Measurements from ENCODE around the gene ARHGAP26.

ARHGAP26 gene

DNA sequence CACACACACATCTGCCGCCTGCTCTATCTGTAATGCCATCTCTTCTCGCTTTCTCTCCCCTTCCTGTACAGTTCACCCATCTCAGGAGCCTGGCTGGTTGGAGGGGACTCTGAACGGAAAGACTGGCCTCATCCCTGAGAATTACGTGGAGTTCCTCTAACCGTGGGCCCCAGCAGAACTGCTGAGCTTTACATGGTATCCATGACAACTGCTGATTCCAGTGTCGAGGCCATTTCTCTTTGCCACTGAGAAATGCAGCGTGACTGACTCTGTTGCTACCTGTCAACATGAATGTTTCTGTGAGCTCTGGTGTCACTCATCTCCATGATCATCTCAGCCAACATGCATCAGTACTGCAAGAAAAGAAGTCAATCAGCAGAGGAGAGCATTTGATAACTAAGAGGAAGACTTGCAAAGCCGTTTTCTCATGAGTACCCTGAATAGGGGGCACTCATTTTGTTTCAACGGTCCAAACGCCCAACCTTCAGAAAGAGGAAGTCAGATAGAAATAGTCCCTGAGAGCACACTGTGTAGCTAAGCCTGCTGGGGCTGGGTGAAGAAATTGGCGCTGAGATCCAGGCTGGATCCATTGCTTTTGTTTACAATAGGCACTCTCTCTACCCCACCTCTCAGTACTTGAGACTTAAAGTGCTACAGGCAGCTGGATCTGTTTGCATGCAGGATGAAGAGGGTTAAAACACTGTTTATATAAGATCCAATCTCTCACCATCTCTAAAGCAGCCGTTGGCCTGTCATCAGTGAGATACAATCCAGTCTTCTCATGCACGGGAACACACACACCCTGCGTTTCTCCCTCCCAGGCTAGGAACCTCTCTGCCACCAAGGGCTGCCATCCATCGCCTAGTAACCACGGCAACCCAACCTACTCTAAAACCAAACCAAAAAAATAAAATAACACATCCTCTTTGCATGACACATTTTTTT, 452.4 kb downstream of the ARHGAP26 start:
- no peak for DNase-seq (ENCODE audit: low spot score)

DNA sequence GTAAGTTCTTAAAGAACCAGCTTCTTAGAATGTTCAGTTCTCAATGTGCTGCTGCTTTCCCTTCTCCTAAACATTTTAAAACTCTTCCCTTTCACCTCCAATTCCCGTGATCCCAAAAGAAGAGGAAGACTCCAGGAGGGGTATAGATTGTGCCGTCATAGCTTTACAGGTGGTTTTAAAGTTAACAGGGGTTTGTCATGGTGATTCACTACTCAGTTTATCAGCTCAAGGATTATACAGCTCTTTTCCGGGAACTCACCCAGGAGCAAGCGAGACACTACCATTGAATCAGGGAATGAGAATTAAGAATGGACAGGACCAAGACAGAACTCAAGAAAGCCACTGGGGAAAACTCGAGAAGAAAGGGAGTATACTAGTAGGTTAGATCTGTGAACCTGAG, 454.5 kb downstream of the ARHGAP26 start:
- no peak for DNase-seq (ENCODE audit: low spot score)

DNA sequence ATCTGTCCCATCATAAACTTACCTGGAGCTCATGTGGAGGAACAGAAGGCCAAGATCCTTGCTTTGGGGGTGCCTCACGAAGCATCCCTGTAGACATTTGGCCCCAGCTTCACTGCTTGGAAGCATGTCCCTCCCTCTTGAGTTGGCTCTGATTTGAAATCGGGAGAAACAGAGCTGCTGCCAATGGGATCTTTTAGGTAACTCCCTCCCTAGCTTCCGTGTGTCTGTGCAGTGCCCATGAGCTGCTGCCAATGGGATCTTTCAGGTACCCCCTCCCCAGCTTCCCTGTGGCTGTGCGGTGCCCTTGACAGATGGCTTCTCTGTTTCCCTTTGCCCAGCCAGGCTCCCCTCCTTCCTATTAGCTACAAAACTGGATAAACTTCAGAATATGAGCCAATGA, 455.3 kb downstream of the ARHGAP26 start:
- no peak for DNase-seq (ENCODE audit: low spot score)

DNA sequence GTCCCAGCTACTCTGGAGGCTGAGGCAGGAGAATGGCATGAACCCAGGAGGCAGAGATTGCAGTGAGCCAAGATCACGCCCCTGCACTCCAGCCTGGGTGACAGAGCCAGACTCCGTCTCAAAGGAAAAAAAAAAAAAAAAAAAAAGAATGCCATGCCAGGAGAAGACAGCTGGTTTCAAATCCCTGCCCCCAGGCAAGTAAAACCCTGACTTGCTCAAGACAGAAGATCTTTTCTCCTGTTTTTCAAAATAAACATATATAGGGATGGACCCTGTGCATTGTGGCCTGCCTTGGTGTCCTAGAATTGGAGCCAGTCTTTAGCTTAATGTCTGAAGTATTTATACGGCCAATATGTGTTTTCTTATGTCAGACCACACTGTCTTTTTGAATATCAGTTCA, 456.2 kb downstream of the ARHGAP26 start:
- no peak for DNase-seq (ENCODE audit: low spot score)

DNA sequence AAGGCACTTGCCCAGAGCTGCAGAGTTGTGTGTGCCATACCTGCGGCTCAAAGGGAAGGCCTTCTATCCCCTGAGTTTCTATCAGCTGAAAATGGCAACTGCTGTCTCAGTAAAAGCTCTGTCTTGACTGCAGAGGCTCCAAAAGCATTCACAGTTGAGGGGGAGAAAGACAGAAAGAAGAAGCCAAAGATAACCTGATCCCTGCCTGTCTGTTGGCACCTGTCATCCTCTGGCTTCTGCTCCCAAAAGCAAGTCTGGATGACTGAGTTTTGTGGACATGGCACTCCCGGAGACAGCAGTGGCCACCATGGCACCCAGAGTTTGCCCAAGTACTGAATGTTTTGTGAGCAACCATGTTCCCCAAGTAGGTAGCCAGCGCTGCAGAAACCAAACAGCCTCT, 456.7 kb downstream of the ARHGAP26 start:
- no peak for DNase-seq (ENCODE audit: low spot score)

DNA sequence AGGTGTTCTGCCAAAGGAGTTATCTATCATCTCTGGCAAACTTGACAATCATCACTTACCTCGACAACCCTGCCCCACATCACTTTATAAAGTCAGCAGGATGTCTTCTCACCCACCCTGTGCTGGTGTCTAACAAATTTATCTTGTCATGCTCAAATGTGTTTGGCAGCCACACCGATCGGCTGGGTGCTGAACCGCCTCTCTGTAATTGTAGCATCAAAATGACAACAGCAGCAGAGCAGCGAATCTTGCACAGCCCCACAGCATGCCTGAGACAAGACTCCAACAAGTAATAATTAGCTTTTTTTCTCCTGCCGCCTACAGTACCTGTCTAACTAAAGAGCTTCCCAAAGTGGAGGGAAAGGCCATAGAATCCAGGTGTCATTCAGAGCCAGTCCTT, 457.1 kb downstream of the ARHGAP26 start:
- DNase-seq (ENCODE audit: low spot score), result no peak

DNA sequence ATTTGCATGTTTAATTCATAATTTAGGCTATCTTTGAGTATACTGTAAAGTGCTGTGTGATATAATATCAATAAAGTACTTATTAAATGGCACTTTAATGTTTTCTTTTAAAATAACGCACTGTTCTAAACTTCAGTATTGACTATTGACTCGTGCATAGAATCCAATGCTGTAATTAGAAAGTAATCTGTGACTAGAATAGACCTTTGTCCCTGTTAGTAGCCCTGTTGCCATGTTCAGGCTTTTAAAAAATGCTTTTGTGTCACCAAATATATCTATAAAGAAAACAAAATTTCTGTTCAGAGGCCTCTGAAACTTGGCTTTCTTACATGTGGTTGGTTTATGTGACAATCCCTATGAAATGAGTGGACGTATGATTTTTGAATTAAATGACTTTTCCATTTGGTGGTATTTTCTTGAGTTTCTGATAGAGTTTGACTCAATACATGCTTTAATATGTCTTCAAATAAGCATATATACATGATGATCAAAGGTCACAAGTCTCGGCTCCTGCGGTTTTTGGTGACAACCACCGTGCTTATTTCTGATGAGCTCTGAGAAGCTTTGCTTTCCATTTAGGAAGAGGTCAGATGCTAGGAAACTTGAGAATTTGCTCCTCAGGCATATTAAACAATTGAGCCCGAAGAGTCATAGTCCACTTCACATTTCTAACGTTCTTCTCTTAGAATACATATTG, 458.6 kb downstream of the ARHGAP26 start:
- no peak for DNase-seq (ENCODE audit: low spot score)

DNA sequence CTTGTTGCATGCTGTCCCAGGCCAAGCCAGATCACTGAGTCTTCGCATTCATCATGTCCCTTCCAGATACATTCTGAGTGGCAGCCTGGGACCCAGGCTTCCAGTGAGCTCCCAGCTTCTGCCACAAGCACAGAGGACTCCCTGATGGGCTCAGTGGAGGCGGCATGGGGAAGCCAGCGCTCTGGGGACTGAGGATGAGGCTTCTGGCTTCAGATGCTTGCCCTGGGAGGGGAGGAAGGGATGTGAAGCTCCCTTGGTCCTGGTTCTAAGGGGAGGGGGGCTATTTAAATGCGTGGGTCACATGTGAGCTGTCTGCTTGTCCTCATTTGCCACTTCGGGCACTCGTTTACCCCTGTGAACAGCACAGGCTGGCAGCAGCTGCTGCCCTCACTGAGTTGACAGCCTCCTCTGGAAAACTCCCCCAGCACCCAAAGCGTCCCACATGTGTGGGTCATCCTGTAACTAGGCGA, 459.3 kb downstream of the ARHGAP26 start:
- DNase-seq (ENCODE audit: low spot score), result no peak

DNA sequence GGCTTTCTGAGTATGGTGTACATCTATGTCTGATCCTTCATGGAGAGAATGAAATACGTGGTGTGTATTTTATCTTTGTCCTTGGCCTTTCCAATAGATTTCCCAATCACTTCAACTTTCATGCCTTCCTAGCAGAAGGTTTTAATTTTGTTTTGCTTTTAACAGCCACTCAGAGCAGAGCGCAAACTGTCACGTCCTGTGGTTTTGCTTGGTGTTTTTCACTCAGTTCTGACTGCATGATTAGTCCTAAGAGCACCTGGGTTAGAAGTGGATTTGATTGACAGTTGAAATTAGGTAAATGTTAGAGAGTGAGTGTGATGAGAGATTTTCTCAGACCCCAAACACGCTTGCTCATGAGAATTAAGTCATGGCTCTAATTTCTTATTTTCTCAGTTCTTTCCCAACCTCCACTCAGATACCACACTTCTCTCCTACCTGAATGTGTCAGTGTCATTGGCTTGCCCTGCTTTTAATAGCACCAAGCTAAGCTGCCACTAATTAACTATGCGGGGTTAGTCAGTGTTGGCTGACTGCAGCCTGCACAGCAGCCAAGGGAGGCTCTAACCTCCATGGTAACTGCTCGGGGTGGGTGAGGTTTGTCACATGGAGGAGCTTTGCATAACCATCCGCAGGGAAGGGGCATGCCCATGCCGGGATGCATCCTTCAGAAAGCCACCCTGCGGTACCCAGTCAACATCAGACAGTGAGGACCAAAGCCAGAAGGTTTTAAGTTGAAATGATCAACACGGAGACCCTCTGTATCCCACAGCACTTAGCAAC, 459.9 kb downstream of the ARHGAP26 start:
- DNase-seq (ENCODE audit: low spot score), result no peak

DNA sequence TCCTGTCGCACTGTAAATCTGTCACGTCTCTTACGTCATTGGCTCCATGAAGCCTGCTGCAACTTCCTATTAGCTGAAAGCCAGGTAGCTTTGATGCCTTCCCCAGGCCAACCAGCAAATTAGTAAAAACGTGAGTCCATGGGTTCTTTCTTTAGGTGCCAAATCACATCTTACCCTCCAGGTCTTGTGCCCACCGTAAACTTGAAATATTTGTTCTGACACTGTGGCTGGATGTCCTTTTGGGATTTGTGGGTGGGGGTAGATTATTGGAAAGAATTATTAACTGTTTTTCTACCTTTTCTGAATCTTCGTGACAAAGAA, 460.5 kb downstream of the ARHGAP26 start:
- DNase-seq (ENCODE audit: low spot score), result no peak

DNA sequence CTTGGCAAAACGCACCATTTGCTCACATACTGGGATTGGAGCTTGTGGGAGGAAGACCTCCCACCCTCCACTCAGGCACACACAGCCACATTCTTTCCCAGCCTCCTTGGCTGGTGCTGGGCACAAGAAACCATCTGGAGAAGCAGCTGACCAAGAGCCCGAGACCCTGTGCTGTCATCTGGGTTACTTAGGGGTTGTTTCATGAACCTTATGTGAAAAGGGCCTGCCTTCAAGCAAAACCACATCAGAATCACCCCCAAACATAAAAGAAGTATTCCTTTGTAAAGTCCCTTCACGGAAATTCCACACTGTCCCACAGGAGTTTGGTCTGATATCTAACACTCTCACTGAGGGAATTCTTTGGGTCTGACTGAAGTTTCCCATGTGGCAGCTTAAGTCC, 461.2 kb downstream of the ARHGAP26 start:
- DNase-seq (ENCODE audit: low spot score), result no peak

DNA sequence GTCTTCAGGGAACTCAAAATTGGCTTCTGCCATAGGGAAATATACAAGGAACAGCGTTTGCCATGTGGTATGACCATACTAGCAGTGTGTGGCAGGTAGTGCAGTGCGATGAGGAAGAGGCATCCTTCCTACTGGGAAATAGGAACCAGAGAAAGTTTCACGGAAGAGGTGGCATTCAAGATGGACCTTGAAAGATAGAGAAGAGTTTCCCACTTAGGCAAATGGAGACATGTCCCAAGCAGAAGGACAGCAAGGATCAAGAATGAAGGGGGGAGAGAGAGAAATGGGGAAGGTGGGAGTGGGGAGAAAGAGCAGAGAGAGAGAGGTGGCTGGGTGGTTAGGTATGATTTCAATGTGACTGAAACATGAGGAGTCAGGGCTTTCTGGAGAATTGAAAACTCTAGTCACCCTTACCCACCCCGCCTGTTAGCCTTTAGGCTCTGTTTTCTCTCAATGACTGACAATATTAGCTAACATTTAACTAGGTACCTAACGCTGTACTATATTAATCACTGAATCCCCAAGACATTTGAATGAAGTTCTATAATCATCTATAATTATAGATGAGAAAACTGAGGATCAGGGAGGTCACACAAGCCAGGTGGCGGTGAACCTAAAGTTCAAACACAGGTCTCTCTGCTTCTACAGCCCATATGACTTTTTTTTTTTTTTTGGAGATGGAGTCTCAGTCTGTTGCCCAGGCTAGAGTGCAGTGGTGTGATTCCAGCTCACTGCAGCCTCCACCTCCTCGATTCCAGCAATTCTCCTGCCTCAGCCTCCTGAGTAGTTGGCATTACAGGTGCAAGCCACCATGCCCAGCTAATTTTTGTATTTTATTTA, 462.0 kb downstream of the ARHGAP26 start:
- DNase-seq (ENCODE audit: low spot score), result no peak

DNA sequence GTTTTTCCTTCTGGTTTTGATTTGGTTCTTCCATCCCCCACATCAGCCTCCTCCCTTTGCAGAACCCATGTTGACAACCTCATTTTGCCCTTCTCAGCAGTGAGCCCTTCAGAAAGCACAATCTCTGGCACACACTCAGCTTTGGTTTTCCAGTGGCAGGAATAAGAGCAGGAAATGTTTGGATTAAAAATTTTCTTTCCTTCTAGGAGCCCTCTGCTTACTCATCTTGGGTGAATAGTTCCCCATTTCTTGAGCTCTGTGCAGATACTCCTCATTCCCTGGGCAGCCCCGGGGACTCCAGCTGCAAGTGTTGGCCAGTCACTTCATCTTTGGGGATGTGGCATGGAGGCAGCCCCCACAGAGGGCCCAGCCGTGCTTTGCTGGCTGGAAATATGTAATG, 462.9 kb downstream of the ARHGAP26 start:
- no peak for DNase-seq (ENCODE audit: low spot score)

DNA sequence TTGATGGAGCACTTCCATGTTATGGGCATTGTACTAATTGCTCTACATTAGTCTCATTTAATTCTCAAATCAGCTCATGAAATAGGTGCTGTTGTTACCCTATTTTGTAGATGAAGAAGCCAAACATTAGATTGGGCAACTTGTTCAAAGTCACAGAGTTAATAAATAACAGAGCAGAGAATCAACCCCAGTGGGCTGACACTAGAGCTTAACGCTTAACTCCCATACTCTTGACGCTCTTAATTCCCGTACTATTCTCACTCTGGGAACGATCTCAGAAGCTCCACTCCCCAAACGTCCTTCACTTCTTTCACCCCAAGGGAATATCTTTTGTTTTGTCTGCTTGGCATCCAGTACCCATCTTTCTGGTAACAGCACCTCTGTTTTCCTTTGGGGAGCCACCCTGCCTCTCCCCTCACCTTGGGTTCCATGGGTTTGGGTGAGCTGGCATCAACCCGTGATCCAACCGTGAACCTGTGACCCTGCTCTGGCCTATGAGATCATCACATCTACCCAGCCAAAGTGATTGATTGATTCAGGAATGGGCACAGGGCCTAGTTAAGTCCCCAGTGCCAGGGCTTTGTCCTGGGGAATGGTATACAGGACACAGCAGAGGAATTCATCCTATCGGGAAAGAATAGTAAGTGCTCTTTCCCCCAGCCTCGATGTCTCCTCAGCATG, 464.1 kb downstream of the ARHGAP26 start:
- DNase-seq (ENCODE audit: low spot score), result no peak

DNA sequence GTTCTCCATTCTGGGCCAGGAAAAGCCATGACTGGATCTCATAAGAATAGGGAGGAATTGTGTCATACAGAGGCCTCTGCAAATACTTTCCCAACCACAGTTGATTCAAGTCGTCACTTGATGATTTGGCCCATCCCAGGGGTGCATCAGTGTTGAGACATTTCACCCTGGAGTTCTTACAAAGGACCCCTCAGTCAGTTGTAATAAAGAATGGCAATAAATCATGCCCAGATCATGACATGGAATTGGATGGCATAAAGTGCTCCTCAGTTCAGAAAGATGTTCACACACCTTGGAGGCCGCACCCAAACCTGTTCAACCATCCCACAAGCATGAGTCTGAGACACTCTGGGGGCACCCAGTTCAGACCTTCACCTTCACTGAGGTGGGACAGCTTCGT, 465.2 kb downstream of the ARHGAP26 start:
- no peak for DNase-seq (ENCODE audit: low spot score)

DNA sequence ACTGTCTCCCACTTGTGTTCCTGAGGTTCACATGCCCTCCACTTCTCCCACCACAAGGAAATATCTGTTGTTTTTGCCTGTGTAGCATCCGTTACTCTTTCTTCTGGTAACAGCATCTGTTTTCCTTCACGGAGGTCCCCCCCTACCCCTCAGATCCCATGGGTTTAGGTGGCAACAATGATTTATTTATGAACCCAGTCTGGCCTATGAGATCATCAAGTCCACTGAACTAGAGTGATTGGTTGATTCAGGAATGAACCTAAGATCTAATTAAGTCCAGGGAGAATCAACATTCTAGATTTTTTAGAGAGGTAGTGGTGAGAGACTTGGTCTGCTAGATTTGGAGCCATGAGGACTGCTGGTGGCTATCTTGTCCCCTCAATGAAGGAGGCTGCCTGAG, 466.5 kb downstream of the ARHGAP26 start:
- no peak for DNase-seq (ENCODE audit: low spot score)

DNA sequence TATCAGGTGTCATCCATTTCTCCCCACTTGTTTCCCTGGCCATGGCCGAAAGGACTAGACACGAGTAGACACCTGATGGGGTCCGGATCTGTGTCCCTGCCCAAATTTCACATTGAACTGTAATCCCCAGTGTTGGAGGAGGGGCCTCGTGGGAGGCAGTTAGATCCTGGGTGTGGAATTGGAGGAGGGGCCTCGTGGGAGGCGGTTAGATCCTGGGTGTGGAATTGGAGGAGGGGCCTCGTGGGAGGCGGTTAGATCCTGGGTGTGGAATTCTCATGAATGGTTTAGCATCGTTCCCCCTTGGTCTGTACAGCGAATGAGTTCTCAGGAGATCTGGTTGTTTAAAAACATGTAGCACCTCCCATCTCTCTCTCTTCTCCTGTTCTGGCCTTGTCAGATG, 467.5 kb downstream of the ARHGAP26 start:
- no peak for DNase-seq (ENCODE audit: low spot score)

DNA sequence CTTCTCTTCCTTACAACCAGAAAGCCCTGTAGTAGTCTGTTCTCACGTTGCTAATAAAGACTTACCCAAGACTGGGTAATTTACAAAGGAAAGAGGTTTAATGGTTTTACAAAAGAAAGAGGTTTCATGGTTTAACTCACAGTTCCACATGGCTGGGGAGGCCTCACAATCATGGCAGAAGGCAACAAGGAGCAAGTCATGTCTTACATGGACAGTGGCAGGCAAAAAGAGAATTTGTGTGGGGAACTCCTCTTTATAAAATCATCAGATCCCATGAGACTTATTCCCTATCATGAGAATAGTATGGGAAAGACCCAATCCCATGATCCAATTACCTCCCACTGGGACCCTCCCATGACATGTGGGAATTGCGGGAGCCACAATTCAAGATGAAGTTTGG, 468.4 kb downstream of the ARHGAP26 start:
- no peak for DNase-seq (ENCODE audit: low spot score)

DNA sequence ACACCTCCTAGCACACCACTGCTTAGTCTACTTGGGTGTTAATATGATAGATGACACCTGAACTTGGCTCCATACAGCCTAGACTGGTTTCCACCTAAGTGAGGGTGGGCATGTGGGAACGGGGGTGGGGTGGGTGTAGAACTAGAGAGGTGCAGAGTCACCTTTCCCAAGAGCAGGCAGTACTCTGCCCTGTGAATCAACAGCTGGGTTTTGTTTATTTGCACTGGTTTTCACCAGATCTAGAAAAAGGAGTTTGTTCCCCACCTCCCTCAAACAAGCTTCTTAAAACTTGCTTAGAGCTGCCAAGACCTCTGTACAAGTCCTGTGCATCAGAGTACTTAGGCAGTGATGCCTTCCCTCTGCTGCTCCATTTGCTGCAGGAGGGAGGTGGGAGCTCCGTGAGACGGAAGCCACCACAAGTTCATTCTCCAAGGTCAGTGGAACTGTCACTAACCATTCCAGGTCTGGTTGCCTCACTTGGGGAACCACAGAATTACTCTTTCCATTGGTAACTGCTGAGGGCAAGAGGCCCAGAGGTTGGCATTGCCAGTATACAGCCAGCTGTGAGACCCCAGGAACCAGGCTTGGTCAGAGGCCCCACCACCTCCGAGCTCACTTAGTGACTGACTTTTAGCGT, 469.8 kb downstream of the ARHGAP26 start:
- no peak for DNase-seq (ENCODE audit: low spot score)

DNA sequence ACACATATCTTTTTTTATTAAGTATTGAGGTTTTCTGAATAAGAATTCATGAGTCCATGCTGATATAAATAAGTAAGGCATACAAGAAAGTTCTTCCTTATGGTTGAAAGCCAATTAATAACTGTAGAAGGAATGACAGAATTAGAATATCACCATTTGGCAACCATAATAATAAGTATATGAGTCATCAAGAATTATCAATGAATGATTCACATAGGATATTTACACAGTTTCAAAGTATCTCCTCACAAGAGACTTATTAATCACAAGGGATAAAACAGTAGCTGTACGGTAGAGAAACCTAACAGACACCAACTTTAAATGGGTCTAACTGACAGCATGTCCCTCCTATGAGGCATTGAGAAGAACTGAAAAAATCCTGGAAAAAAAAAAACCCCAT, 471.7 kb downstream of the ARHGAP26 start:
- DNase-seq (ENCODE audit: low spot score), result no peak

DNA sequence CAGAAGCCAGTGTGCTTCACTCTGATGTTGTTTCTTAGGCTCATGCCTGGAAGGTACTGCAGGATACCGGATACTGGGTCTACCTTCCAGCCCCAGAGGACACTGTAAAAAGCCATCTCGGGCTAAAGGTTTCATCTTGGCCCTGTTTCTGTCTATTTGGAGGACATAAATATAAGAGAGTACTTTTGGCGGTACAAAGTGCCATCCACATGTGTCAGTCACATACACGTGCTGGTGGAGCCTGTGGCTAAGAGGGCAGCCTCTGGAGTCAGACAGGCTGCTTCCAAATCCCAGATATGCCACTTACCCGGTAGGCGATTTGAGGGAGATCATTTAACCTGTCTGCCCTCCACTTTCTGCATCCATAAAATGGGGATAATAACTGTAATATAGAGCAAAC, 472.9 kb downstream of the ARHGAP26 start:
- no peak for DNase-seq (ENCODE audit: low spot score)
